ENCODE results near the gene CCL22.
"Not testable (repeated sequence)": the region's sequence is repeated elsewhere in the genome, so short reads cannot be mapped to it uniquely, and the experiment has no call there.

Gene CCL22

DNA sequence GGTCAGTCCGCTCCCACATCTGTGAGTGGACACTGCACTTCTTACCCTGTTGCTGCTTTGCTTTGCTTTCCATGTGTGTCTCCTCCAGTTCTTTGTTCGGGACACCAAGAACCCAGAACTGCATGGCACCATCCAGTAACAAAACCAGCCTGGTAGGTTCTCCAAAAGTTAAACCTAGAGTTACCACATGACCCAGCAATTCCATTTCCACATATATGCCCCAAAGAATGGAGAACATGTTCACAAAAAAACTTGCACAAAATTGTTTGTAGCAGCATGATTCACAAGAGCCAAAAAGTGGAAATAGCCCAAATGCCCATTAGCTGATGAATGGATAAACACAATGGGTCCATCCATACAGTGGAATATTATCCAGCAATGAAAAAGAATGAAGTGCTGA lies 10.3 kb upstream of the CCL22 start:
- DNase-seq: no peak

DNA sequence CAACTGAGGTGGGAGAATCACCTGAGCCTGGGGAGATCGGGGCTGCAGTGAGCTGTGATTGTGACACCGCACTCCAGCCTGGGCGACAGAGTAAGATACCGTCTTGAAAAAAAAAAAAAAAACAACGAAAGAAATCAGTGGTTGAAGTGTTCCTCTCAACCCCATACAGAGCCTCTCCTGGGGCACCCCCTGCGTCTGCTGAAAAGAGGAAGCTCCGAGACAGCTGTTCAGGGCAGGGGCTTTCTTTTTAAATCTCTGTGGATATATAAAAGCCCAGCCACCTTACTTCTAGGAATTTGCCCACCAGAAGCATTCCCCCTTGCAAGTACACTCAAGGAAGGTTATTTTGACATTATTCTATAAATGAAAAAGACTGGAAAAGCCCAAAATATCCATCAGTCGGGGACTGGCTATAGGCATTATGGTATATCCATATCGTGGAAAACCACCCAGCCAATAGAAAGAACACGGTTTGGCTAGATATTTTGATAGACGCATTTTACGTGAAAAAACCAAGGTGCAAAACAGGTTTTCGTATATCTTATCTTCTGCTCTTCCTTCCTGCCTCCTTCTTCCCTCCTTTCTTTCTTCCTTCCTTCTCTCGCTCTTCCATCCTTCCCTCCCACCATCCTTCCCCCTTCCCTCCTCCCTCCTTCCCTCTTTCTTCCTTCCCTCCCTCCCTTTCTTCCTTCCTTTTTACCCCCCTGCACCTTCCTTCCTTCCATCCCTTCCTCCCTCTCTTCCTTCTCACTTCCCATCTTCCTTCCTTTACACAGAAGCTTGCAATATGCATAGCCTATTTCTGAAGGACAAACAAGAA lies 9.2 kb upstream of the CCL22 start:
- no peak for DNase-seq

DNA sequence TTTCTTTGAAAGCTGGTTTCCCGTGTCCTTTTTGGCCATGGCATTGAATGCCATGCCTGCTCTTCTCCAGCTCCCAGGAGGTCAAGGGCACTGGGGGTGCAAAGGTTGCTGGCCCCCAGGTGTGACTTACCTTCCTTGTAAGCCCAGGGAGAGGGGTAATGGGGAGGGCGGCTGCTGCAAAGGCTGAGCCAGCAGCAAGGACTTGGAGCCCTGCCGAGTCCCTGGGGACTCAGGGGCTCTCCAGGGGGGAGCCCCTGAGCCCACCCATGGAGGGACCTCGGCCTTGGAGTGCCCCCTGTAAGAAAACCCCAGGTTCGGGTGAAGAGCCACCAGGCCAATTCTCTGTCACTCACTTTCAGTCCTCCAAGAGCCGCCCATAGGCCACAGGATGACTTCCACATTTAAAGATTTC lies 5.9 kb upstream of the CCL22 start:
- DNase-seq: no peak

DNA sequence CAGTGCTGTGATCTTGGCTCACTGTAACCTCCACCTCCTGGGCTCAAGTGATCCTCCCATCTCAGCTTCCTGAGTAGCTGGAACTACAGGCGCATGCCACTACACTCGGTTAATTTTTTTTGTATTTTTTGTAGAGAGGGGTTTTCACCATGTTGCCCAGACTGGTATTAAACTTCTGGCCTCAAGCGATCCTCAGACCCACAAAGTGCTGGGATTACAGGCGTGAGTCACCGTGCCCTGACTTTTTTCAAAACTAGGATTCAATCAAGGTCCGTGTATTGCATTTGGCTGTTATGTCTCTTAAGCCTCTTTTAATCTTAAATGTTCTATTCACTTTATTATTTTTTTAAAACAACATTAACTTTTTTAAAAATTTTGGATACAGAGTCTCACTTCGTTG lies 4.3 kb upstream of the CCL22 start:
- no peak for DNase-seq

DNA sequence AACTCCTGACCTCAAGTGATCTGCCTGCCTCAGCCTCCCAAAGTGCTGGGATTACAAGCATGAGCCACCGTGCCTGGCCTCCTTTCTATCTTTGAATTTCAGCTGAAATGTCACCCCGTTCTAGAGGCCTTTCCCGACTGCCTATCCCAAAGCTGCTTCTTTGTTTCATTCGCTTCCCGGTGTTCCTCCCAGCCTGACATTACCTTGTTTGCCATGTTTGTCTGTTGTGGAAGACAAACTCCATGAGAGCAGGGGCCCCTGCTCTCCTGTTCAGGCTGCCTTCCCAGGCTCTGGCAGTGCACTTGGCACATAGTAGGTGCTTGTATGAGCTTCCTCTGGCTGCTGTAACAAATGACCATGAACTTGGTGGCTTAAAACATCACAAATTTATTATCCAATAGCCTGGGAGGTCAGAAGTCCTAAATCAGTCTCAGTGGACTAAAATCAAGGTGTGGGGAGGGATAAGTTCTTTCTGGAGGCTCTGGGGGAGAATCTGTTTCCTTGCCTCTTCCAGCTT lies 2.6 kb upstream of the CCL22 start:
- no peak for DNase-seq

DNA sequence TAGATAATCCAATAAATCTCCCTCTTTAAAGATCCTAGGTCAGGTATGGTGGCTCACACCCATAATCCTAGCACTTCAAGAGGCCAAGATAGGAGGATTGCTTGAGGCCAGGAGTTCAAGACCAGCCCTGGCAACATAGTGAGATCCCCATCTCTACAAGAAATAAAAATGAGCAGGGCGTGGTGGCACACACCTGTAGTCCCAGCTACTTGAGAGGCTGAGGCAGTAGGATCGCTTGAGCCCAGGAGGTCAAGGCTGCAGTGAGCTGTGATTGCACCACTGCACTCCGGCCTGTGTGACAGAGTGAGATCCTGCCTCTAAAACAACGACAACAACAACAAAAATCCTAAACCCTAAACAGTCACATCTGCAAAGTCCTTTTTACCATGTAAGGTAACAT lies 2.0 kb upstream of the CCL22 start:
- DNase-seq: no peak

DNA sequence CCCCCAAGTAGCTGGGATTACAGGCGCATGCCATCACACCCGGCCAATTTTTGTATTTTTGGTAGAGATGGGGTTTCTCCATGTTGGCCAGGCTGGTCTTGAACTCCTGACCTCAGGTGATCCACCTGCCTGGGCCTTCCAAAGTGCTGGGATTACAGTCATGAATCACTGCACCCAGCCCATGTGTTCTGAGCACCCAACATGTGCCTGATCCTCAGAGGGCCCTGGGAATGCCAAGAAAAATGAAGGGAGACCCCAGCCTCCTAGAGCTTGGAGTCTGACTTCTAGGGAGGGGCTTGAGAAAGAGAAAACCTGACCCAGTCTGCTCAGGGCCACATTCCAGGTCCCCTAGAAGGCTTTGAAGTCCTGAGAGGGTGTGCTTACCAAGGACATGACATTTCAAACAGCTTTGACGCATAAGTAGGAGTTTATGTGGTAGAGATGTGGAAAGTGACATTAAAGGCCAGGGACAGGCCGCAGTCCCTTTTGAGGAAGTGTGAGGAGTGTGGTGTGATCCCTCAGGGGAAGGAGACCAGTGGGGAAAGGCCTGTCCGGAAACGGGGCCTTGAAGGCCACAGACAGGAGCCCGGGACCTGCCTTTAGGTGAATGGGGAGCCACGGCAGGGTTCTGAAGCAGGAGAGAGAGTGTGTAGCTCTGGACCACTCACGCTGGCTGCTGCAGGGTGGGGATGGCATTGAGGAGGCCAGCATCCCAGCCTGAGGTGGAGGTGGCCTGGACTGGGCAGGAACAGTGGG lies 1.1 kb upstream of the CCL22 start:
- DNase-seq: no peak

DNA sequence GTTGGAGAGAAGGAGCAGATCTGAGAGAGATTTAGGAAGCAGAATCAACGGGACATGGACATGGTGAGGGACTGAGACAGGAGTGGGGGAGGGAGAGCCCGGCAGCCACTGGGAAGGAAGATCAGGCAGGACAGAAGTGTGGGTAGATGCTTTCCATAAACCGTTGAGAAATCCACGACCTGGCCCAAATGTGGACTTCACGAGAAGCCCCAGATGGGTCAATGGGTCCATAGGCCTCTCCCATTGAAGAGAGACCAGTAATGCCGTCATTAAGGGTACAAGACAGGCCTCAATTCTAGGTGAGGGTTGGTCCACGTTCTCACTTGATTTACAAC lies 530 bp upstream of the CCL22 start:
- DNase-seq: no peak

DNA sequence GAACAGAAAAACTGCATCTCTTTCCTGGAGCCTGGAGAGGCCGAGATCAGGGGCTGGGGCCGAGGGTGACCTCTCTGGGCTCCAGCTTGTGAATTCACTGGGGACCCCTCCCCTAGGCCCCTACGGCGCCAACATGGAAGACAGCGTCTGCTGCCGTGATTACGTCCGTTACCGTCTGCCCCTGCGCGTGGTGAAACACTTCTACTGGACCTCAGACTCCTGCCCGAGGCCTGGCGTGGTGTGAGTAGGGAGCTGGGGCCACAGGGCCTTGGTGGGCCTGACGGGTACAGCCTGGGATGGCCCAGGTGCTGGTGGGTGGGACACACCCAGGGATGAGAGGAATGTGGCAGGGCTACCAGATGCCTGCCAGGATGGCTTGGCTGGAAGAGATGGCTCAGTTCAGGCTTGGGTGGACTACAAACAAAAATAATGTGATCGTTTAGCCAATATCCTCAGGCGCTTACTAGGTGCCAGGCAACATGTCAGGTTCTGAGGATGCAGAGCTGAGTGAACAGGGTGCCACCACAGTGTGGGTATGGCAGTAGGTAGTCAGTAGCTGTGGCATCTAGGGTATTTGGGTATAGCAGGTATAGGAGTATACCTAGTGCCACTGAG lies 1.8 kb downstream of the CCL22 start:
- DNase-seq: no peak

DNA sequence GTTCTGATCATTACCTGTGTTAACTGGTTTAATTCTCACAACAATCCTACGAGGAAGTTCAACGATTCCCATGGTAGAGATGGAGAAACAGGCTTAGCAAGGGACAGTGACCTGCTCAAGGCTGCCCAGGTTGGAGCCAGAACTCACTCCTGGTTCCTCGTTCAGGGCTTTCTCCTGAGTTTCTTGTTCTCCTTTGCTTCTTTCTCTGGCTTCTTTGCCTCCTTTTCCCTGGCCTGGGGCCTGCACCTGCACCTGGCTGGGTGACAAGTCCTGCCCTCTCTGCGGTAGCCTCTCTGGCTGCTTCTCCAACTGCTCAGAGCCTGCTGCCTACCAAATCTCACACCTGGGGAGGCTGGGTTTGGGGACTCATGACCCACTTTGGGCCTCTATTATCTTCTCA lies 2.8 kb downstream of the CCL22 start:
- DNase-seq: no peak

DNA sequence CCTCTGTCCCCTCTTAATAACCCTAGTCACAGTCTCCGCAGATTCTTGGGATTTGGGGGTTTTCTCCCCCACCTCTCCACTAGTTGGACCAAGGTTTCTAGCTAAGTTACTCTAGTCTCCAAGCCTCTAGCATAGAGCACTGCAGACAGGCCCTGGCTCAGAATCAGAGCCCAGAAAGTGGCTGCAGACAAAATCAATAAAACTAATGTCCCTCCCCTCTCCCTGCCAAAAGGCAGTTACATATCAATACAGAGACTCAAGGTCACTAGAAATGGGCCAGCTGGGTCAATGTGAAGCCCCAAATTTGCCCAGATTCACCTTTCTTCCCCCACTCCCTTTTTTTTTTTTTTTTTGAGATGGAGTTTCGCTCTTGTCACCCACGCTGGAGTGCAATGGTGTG lies 5.6 kb downstream of the CCL22 start:
- DNase-seq: no peak

DNA sequence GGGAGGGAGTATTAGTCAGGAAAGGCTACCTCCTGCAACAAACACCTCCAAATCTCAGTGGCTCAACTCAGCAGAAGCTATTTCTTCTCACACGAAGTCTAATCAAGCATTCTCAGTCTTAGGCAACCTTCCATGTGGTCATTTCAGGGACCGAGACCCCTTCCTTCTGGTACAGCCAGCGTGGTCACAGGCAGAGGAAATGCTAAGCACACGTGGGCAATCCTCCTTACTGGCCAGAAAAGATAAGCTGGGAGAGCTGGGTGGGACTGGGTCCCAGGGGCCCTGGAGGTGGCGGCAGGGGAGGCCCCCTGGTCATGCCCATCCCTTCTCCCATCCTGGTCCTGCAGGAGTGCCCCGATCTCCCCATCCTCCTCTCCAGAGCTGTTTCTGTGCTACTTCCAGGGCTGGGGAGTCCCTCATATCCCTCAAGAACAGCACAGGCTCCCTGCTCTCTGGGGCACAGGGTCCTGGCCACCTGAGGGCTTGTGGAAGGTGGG lies 8.0 kb downstream of the CCL22 start:
- DNase-seq: no peak

DNA sequence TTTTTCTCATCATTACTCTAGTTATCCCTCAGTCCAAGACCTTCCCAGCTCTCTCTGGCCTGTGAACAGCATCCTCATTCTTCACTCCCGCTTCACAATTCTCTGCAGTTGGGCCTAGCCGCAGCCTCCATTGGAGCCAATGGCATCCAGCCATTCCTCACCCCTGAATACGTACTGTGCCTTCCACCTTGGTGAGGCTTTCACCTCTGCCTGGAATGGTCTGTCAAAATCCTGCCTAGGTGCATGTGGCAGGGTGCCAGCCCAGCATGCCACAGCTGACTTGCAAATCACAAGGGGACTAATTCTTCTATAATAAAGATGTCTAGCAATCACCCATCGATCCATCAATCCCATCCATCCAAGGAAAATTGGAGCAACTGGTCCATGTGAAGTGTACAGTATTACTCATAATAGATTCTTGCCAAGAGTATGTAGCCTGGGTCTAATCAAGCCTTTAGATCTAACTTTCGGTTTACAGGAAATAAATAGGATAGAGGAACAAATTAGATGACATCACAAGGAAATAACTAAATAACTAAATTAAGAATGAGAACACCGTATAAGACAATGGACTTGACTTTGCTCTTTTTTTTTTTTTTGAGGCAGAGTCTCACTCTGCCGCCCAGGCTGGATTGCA lies 8.7 kb downstream of the CCL22 start:
- DNase-seq: no peak

DNA sequence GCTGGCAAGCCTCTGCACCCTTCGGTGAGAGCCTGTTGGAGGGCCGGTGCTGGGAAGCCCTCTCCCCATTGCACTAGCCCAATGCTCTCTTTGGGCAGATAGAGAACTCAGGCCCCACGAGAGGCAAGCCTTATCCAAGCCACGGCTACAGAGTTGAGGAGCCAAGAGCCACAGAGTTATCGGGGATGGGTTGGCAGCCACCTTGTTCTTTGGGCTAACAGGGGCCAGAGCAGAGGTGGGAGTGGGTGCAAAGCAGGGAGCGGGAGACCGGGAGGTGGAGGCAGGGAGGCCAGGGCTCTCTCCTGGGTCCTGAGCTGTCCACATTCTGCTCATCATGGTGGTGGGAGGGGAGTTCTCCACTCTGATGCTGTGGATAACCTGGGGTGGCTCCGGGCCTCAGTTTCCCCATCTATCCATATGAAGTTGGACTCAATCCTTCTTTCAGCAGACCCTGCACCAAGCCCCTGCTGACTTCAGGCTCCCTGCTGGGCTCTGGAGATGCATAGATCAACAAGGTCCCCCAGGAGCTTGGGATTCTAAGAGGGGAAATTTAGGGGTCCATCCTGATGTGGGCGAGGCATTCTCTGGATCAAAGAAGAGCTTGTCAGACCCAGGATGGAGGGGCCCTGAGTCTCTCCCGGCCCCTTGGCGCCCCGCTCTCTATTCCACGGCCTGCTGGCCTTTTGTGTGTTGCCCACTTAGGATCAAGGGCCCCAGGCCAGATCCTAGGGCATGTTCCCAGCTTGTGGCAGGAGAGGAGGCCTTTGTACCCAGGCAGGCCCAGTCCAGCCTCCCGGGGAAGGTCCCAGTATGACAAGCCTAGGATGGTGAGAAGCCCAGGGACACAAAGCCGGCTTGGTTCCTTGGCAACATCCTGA lies 13.2 kb downstream of the CCL22 start:
- DNase-seq: no peak

DNA sequence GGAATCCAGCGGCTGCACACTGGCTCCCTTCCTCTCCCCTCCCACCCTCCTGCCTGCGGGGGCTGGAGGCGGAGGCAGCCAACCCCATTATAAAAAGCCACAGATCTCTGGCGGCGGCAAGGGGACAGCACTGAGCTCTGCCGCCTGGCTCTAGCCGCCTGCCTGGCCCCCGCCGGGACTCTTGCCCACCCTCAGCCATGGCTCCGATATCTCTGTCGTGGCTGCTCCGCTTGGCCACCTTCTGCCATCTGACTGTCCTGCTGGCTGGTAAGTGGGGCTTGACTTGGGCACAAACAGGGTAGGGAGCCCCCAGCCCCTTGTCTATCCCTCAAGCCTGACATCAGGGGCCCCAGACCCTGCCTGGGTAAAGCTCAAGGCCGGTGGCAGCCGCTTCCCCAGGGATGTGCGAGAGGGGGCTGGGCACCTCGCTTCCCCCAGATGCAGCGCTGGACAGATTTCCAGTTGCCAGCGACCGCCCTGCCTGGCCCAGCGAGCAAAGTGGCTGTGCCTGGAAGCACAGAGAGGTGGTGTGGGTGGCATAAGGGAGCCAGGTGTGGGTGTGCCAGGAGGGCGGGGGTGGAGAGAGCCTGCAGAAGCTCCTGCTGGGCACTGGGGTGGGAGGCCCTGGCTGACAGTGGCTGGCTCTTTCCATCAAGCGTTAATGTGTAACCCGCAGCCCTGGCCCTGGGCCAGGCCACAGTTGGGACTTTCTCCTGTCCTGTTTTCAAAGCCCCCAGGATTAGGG lies 14.0 kb downstream of the CCL22 start, which contains the start of gene CX3CL1:
TSS of gene CX3CL1 (plus strand) at position 119 of the 745 bp plus-strand sequence. CDS start at position 198, 79 bp downstream.
- no peak for DNase-seq

DNA sequence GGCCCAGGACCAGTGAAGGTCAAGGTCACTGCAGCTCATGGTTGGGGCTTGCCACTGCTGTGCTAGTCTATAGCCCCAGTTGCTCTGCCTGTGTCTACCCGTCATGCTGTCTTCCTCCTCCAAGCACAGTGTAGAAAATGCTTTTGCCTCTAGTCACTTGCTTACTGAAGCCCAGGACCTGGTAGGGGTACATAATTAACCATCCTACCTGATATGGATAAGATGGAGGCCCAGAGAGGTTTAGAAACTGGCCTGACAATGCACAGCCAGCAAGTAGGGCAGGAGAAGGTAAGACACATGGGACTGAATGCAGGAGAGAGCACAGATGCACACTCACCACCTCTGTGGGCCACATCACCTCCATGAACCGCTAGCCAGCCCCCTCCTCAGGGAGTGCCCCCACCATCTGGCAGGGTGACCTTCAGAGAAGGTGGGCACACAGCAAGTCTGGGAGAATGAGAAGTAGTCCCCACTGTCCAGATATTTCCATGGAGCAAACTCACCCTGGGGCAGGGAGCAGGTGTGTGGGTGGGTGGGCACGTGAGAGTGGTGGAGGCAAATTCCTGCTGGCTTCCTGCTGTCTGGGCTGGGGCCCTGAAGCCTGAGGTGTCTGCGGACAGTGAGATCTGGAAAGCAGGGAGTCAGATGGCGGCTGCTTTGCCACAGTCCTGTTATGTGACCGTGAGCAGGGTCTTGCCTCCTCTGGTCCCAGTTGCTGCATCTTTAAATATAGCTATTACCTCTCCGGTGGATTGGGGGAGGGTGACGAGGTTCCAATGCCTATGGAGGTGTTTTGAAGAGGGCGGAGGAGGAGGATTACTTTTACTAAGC lies 14.7 kb downstream of the CCL22 start:
- DNase-seq: no peak

DNA sequence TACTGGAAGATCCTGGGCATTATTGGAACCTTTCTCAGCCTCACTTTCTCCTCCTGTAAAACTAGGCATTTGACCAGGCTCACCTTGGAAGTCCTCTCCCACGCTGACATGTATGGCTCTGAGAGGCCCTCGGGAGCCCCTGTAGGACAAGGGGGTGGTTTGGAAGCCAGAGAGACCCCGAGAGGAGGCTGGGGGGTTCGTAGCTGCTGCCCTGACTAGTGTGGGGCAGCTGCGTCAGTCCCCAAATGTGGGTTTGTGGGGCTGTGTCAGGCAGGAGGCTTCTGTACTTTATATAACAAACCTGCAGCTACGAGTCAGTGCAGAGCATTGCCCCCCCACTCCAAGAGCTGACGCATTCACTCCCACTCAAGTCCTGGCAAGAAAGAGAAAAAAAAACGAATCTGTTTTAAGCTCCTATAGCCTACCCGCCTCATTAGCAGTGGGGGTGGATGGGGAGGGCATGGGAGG lies 15.5 kb downstream of the CCL22 start:
- no peak for DNase-seq

DNA sequence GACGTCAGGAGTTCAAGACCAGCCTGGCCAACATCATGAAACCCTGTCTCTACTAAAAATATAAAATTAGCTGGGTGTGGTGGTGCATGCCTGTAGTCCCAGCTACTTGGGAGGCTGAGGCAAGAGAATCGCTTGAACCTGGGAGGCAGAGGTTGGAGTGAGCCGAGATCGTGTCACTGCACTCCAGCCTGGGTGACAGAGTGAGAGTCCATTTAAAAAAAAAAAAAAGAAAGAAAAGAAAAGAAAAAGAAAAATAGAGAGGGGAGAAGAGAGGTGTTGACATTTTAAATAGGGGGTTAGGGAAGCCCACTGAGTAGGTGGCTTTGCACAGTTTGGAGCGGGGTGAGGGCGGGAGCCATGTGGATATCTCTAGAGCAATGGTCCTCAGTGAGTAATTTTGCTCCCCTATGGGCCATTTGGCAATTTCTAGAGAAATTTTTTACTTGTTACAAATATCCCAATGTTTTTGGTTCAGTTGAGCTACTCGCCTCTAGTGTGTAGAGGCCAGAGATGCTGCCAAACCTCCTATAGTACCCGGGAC lies 16.4 kb downstream of the CCL22 start:
- DNase-seq: not testable (repeated sequence)

DNA sequence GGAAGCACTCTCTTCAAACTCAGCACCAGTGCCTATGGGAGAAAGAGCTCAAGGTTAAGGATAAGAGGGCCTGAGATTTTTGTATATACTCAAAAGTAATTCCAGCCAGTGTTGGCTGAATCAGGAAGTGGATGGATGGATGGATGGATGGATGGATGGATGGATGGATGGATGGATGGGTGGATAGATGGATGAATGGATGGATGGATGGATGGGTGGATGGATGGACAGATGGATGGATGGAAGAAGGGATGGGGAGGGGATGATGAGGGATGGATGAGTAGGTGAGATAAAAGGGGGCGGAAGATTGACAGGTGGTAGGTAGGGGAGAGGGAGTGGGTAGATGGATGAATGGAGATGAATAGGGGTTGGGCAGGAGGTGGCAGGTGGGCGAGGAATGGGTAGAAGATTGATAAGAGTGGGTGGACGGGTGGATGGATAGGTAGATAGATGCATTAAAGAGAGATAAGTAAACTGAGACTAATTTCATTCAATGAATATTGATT lies 17.8 kb downstream of the CCL22 start:
- DNase-seq: no peak

Data from SW 1271 (cell line).